ENCODE results near the gene TMEM89.

The TMEM89 gene

DNA sequence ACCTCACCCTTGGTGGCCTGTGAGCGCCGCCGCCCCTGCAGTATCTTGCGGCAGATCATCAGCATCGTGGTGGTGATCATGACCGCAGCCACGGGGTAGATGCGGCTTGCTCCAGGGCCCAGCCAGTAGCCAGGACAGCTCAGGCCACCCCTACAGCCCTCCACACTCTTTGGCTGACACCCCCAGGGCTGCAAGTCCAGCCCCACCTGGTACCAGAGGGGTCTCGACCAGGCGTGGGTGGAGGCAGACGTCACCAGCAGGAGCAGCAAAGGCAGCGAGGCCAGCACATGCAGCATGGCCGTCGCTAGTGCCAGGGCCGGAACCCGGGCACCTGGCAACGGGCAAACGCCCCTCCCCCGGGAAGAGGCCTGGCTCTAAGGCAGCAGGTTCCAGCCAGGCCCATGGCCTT is at the start of gene TMEM89:
TMEM89 (minus strand) TSS at position 309 of the 409 bp plus-strand sequence; CDS start at position 296, 13 bp downstream.
- DNase-seq, result no peak

DNA sequence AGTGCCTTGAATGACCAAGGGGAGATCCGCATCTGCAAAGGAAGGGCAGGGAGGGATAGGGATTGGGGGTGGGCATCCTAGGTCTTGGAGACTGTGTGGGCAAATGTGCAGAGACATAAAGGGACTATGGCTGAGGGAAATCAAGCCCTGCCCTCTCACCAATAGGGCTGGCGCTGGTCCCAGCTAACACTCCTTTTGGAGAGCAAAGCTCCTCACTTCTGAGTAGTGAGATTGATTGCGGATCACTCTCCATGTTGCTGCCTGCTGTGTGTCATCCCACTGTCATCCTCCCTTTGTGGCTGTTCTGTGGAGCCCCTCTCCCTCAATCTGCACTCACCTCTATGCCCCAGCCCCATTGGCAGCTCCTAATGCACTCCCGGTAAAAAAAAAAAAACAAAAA is 43.4 kb upstream of the TMEM89 start:
- DNase-seq, result no peak

DNA sequence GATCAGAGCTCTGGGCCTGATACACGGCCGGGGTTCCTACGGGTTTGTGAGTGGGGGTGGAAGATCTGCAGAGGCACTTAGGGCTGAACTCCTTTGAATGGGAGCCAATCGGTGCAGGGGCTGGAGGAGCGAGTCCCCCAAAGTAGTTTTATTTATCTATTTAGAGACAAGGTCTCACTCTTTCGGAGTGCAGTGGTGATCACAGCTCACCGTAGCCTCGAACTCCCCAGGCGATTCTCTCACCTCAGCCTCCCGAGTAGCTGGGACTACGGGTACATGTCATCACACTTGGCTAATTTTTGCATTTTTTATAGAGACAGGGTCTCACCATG is 42.7 kb upstream of the TMEM89 start:
- DNase-seq, result no peak

DNA sequence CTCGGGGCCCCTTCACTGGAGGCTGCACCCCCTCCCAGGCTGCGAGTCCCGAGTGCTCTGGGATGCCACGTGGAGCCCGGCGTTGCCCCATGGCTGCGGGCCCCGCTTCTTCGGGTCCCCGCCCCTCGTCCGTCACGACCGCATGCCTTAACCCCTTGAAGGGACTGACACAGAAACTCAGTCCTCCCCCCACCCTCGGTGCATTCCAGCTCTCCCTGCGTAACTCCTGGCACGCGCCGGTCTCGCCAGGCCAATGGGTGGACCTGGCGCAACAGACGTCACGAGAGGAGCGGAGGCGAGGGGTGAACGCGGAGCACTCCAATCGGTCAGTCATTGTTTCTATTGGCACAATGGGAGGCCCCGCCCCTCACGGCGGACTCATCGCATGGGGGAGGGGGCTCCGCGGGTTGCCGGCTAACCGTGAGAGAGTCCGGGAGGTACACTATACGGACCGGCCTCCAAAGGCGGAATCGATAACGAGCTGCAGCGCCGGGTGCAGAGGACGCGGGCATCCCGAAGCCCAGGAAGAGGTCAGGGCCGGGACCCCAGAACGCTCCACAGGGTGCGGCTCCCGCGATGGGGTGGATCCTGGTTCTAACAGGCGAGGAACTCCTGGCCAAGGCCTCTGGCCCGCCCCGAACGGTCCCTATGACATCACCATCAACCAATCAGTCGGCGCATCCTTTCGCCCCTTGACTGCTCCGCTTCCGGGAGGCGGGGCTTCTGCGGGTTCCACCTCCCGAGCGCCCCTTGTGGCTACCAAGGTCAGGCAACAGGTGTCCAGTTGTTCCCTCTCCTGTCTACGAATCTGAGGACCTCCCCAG is 42.1 kb upstream of the TMEM89 start:
- peak; percentile 93 for DNase-seq

DNA sequence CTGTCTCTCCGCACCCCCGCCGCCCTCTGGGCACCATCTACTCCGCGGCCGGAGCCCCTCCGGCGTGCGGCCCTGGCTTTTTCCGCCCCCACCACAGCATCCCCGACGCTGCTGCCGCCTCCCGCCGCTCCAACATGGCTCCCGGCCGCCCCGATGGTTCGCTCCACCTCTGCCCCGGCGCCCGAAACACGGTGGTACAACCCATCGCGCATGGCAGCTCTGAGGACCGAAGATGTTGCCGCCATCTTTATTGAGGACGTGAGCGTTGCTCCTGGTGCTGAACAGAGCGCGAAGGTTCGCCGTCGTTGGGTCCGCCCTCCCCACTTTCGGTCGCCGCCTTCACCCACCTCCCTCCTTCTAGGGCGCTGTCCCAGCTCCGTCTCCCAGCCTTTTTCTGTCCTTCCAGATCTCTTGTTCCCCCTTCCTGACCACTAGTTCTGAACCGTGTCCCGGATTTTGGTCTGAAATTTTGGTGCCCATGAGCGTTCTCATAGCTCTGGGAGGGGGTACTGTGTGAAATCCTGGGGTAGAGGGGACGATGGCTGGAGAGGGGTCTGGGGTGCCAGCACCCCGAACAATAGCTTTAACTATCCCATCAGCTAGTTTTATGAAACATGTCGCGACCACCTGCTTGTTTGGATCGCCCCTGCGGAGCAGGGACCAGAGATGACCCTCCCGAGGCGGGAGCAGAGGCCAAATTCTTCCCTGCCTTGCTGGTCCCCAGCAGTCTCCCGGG is 41.4 kb upstream of the TMEM89 start, which contains the start of gene CELSR3:
CELSR3 (minus strand) TSS at position 134 of the 736 bp plus-strand sequence. CDS start 252 bp downstream, outside the sequence.
- DNase-seq, result peak; percentile 78

DNA sequence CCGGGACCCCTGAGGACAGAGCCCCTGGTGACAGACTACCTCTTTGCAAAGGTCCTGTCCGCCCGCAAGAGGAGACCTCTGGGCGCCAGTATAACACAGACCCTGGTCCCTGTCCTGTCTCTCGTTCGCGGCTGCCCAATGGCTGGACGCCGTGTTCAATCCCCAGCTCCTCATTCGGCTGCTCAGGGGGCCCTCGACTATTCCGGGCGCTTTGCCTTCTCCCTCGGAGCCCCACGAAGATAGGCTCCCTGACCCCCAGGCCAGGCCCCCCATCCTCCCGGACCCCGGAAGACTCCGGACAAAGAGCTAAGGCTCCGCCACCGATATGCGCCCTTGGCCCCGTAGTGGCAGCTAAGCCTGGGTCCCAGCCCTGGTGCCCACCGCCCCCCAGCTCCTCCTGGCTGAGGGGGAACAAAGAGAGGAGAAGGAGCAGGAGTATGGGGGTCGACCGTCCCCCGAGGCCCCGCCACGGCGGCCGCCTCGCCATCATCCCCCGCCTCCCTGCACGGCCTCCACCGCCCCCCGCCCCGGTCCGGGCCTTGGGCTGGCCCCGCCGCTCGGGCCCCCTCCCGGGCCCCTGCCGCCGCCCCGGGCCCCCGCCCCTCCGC is 40.7 kb upstream of the TMEM89 start:
- no peak for DNase-seq

DNA sequence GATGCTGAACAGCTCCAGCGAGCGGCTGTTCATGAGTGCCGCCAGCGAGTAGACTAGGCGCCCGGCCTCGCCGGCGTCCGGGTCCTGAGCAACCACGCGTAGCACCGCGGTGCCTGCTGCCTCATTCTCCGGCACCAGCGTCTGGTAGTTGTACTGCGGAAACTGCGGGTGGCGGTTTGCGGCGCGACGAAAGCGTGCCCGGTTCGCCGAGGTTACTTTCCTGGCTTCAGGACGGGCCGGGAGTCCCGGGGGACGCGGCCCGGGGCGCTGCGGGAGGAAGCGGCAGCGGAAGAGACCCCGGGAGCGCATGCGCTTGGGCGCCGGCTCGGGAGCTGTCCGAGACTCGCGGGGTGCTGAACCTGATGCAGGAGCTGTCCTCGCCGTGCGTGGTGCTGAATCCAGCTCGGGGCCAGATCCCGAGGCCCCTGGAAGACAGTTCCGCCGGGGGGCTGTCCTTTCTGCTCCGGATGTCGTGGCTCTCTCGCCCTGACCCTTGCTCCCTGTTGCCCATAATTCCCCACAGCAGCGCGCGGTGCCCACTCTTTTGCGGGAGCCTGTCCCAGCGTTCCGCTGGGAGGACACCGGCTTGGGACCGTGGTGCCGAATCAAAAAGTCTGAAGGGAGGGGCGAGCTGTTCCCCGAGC is 40.1 kb upstream of the TMEM89 start:
- no peak for DNase-seq

GRCh38 chr3:48660800-48661400 is 39.3 kb upstream of the TMEM89 start:
- no peak for DNase-seq

GRCh38 chr3:48656841-48657281 is 35.3 kb upstream of the TMEM89 start:
- no peak for DNase-seq

DNA sequence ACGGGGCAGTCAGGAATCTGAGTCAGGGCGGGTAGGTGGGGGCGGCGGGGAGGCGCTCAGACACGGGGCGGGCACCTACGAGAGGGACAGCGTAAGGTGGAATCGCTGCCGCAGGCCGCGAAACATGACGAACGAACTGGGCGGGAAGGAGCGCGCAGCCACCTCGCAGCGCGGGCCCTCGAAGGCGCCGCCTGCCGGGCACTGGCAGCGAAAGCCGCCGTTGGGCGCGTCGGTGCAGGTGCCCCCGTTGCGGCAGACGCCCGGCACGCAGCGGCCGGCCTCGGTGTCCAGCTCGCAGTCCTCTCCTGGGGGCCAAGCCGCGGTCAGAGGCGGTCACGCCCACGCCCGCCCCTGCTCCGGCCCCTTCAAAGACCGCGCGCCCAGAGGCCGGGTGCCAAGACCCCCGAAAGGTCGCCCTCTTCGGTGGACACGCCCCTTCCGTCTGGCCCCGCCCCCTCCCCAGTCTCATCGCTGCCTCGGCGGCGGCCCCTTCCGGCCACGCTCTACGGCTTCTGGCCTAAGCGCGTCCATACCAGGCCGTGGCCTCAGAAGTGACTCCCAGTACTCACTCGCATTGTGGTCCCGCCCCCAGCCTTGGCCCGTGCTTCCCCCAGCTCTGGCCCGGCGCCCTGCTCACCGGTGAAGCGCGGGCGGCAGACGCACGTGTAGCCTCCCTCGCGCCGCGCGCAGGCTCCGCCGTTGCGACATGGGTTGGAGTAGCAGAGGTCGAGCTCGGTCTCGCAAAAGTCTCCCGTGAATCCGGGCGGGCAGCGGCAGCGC is 34.7 kb upstream of the TMEM89 start:
- no peak for DNase-seq

DNA sequence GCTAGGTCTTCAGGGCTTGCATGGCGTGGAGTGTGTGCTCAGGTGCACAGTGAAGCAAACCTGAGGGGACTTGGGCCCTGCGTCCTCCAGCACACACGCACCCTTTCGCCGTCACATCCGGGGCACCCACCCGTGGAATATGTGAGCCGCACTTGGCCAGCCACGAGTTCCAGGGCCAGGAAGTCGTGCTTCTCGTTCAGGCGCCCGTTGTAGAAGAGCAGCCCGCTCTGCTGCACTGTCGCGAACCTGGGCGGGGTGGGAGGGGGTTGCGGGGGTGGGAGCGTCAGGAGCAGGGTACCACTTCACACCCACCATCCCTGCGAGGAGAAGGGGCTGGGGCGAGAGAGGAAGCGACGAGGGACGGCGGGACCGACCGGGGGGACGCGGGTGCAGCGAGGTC is 34.0 kb upstream of the TMEM89 start:
- no peak for DNase-seq

GRCh38 chr3:48655063-48655462 is 33.5 kb upstream of the TMEM89 start:
- DNase-seq, result no peak

GRCh38 chr3:48652923-48653715 is 31.6 kb upstream of the TMEM89 start:
- DNase-seq, result no peak

DNA sequence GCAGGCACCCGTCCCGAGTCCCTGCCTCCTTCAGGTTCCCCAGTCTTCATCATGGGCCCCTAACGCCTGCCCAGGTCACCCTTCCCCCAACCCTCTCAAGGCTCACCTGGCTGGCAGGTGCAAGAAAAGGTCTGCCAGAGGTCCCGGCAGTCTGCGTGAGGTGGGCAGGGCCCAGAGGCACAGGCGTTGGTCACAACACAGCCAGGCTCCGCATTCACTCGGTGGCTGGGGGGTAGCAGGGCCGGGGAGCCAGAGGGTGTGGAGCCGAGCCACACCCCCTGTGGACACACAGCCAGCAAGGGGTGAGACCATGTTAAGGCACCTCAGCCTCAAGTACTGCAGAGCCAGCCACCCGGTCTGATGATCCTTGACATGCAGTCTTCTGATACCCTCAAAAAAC is 30.2 kb upstream of the TMEM89 start:
- no peak for DNase-seq

- DNase-seq, result no peak
Measured at GRCh38 chr3:48650723-48651122, 29.2 kb upstream of the TMEM89 start.

GRCh38 chr3:48648188-48648850 is 26.8 kb upstream of the TMEM89 start:
- DNase-seq, result no peak

DNA sequence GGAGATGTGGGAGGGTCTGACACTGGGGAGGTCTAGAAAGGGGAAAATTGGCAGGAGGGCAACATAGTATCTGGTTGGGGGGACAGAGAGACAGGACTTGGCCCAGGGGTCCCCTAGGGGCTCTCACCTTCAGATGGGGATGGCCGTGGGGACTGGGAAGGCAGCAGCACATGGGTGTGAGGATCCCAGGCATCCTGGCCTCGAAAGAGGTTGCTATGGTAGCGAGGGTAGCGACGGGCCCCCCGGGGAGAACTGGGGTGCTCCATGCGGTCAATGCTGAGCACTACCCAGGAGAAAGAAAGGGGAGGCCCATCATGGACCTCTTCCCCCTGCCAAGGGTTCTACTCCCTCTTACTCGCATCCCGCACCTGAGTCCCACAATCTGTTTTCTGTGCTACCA is 26.1 kb upstream of the TMEM89 start:
- no peak for DNase-seq

DNA sequence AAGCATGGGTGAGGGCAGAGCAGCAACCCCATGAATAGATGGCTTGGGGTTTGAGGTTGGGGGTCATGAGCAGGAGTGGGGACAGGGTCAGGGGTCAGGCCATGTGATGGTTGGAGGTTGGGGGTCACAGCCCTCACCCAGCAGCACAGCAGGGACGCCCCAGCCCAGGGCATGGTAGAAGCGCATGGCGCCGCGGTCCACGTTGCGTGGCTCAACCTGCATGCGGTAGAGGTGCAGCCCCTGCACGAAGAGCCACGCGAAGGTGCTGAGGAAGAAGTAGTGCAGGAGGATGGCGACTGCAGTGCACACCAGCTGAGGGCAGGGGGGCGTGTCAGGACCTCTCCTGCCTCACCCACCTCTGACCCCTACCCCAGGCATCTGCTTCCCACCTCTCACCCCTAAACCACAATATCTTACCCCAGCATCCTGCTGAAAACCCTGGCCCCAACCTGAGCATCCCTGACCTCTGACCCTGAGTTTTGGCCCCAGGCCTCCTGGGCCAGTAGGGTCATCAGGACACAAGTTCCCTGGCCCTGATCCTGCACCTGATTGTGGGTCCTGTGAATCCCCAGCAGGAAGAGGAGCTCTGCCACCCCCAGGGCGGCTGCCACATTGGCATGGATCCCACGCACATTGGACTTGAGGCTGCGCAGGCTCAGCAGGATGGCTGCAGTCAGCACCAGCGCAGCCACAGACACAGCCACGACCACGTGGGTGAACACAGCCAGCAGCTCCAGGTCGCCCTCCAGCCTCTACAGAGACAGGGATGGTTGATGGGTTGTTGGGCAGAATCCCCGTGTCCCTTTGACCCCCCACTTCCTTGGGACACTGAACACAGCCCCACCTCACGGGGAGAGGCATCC is 23.6 kb upstream of the TMEM89 start:
- DNase-seq, result no peak

GRCh38 chr3:48642605-48643004 is 21.0 kb upstream of the TMEM89 start:
- DNase-seq, result no peak

DNA sequence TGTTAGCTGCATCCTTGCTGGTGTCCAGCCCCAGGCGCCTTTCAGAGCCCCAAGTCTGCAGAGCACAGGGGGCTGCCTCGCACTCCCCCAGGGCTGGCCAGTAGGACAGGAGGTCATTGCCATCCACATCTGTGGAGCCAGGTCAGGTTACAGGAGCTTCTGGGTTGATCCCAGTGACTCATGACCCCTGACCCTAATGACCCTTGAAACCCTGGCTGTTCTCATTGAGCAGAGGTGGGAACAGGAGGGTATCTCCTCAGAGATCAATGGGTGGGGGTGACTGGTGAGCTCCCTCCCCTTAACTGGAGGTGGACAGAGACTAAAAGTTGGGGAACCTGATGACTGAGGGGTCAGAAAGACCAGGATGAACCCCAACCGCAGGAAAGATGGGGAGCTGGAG is 19.8 kb upstream of the TMEM89 start:
- no peak for DNase-seq

Measured in NCI-H2171 treated with DMSO at 0.1 percent for 48 hours (cell line).